HG03354 (cell line): ENCODE results near the gene ANKDD1A.

ENCODE experiments used
- ATAC-seq: cut with Tn5 transposase; IDR thresholded peaks from one replicate; pipeline ENCODE4 v1.9.1; 2021; ENCODE audit warnings: mild to moderate bottlenecking; ENCODE audit not compliant: unreplicated experiment, poor library complexity, severe bottlenecking

ANKDD1A gene

GRCh38 chr15:64894395-64895056 lies 17.2 kb upstream of the ANKDD1A start:
- ATAC-seq, result peak; percentile 48

- peak; percentile 24 for ATAC-seq
Observed at GRCh38 chr15:64895285-64896065, 16.2 kb upstream of the ANKDD1A start.

- ATAC-seq, result no peak
Observed at GRCh38 chr15:64896371-64897069, 15.2 kb upstream of the ANKDD1A start.

GRCh38 chr15:64897345-64897985 lies 14.2 kb upstream of the ANKDD1A start:
- ATAC-seq, result no peak

- ATAC-seq, result no peak
Observed at GRCh38 chr15:64898406-64898805, 13.3 kb upstream of the ANKDD1A start.

GRCh38 chr15:64901141-64901540 lies 10.6 kb upstream of the ANKDD1A start:
- no peak for ATAC-seq

GRCh38 chr15:64901914-64902313 lies 9.8 kb upstream of the ANKDD1A start:
- no peak for ATAC-seq

GRCh38 chr15:64902863-64903262 lies 8.8 kb upstream of the ANKDD1A start:
- ATAC-seq, result no peak

- ATAC-seq, result no peak
Observed at GRCh38 chr15:64903326-64903950, 8.3 kb upstream of the ANKDD1A start.

GRCh38 chr15:64904189-64904588 lies 7.5 kb upstream of the ANKDD1A start:
- ATAC-seq, result no peak

GRCh38 chr15:64905119-64905831 lies 6.4 kb upstream of the ANKDD1A start:
- peak; percentile 62 for ATAC-seq

- no peak for ATAC-seq
Observed at GRCh38 chr15:64905941-64906340, 5.8 kb upstream of the ANKDD1A start.

GRCh38 chr15:64906402-64906801 lies 5.3 kb upstream of the ANKDD1A start:
- no peak for ATAC-seq

GRCh38 chr15:64907991-64908390 lies 3.7 kb upstream of the ANKDD1A start:
- no peak for ATAC-seq

- ATAC-seq, result no peak
Observed at GRCh38 chr15:64909546-64909945, 2.2 kb upstream of the ANKDD1A start.

GRCh38 chr15:64912379-64913325 lies 950 bp downstream of the ANKDD1A start:
- ATAC-seq, result no peak

- no peak for ATAC-seq
Observed at GRCh38 chr15:64915518-64916227, 4.0 kb downstream of the ANKDD1A start.

GRCh38 chr15:64916365-64916764 lies 4.7 kb downstream of the ANKDD1A start:
- no peak for ATAC-seq
